AG10803 (cell line): ENCODE measurements around the gene MAPKAP1.

Experiments used
- DNase-seq: peaks from one replicate; pipeline ENCODE4 v3.0.0; 2010; ENCODE audit warnings: low read depth
- H3K4me3 ChIP-seq: 2 replicates; pipeline ENCODE4 v1.5.1; 2011; ENCODE audit warnings: mild to moderate bottlenecking, low read length, control low read depth
- TF ChIP-seq, protein P1 (sequence below): conservative IDR thresholded peaks from 2 replicates; pipeline ENCODE4 v1.5.1; 2011; ENCODE audit warnings: mild to moderate bottlenecking, low read length, control low read depth, inconsistent platforms

Gene MAPKAP1

DNA sequence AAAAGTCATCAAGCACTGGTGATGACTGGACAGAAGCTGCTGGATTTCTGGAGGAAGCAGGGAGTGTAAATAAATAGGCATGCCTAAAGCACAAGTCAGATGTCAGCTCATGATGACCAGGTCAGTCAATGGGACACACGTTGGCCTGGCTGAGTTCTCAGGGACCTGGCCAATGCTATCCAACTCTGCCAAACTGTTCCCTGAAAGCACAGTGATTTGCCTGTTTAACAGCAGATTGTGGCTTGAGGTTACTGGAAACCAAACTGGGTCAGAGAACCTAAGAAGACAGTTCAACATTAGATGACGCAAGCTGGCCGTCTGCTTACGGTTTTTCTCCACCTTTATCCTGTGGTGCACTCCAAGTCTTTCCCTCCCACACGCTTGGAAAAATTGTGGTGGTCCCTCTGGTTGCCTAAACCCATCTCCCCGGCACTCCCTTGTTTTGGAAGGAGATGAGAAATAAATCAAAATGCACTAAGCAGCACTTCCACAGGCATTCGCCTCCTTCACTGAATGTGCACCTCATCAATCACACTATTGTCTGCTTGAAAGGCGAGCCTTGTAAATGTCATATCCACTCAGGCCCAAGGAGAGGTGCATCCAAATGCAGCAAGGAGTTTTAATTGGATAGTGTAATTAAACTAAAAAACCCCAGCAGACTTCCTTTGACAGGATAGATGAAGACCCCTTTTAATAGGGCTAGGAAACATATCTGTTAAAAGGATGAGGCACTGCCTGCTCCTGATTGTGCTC, 245.9 kb downstream of the MAPKAP1 start:
- H3K4me3 ChIP-seq: no peak overlapping the region
- TF ChIP-seq, protein P1, sequence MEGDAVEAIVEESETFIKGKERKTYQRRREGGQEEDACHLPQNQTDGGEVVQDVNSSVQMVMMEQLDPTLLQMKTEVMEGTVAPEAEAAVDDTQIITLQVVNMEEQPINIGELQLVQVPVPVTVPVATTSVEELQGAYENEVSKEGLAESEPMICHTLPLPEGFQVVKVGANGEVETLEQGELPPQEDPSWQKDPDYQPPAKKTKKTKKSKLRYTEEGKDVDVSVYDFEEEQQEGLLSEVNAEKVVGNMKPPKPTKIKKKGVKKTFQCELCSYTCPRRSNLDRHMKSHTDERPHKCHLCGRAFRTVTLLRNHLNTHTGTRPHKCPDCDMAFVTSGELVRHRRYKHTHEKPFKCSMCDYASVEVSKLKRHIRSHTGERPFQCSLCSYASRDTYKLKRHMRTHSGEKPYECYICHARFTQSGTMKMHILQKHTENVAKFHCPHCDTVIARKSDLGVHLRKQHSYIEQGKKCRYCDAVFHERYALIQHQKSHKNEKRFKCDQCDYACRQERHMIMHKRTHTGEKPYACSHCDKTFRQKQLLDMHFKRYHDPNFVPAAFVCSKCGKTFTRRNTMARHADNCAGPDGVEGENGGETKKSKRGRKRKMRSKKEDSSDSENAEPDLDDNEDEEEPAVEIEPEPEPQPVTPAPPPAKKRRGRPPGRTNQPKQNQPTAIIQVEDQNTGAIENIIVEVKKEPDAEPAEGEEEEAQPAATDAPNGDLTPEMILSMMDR: no peak
- DNase-seq: peak; percentile 45

DNA sequence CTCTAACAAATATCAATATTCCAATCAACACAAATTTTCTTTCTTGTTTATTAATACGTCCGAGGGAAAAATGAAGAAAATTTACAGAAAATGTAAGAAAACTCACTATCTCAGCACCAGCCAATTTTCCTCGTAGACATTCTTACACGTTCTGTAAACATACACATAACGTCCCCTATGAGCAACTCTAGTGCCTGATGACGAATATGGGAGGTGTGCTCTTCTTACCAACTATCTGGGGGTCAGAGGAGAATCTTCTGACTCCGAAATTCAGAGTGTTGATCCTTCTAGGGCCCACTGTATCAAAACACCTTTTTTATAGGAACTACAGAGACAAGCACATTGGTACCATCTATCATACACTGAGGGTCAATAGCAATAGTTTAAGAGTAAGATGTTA, 246.7 kb downstream of the MAPKAP1 start:
- TF ChIP-seq, protein P1: no peak
- no peak overlapping the region for H3K4me3 ChIP-seq
- no peak for DNase-seq

DNA sequence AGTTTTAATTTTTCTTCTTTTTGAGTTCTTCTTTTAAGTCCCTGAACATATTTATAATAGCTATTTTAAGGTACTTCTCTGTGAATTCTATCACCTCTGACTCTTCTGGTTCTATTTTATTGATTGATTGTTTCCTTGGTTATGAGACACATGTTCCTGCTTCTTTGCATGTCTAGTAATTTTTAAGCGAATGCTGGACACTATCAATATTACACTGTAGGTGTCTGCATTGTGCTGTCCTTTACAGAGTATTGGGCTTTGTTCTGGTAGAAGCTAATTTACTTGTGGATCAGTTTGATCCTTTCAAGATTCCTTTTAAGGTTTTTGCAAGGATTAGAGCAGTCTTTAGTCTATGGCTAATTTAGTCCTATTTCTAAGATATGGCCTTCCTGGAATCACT, 249.7 kb downstream of the MAPKAP1 start:
- TF ChIP-seq, protein P1: no peak
- no peak for DNase-seq
- H3K4me3 ChIP-seq: no peak overlapping the region

DNA sequence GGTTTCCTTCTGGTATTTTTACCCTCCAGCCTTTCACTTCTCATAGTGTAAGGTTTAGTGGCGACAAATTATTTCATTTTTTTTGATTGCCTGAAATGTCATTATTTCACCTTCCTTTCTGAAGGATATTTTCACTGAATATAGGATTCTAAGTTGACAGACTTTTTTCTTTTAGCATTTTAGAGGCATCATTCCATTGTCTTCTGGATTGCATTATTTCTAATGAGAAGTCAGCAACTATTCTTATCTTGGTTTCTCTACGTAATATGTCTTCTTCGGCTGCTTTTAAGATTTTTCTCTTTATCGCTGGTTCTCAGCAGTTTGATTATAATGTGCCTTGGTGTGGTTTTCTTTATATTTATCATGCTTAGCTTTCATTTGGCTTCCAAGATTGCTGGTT, 251.1 kb downstream of the MAPKAP1 start:
- TF ChIP-seq, protein P1: no peak
- DNase-seq: no peak
- no peak overlapping the region for H3K4me3 ChIP-seq

DNA sequence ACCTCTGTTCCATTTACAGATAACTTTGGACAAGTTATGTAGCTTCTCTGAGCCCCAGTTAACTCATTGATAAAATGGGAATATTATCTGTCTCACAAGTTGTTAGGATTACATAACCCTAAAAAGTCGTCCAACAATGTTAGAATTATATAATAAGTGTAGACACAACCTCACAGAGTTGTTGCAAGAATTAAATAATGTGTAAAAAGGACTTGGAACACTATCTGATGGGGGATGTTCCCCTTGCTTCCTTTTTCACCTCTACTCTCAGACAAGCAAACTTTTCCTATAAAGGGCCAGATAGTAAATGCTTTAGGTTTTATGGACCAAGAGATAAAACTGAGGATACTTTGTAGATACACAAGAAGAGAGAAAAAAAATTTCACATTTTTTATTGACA, 251.9 kb downstream of the MAPKAP1 start:
- H3K4me3 ChIP-seq: no peak overlapping the region
- DNase-seq: no peak
- TF ChIP-seq, protein P1: no peak

DNA sequence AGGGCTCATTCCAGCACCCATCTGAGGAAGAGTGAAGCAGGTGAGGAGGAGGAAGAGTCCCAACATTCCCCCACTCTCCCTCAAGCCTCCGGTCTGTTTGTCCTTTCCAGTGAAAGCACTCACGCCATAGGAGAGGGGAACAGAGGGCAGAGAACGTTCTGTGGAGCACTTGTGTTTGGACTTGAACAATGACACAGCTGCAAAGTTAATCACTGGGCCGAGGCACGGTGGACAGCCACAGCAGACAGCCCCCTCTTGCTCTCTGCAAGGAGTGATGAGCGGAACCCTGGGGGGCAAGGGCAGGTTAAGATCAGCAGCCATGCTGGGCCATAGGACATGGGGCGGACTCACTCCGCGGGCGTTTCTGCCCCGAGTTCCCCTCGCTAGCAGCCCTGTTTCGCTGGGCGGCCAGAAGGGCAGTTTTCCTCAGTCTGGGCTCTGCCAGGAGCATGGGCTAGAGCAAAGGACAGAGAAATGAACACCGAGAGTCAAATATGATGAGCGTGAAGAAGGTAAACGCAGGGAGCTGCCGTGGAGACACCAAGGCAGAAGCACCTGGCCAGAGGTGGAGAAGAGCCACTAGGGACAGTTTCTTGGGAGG, 259.7 kb downstream of the MAPKAP1 start:
- TF ChIP-seq, protein P1: no peak
- no peak overlapping the region for H3K4me3 ChIP-seq
- no peak for DNase-seq

DNA sequence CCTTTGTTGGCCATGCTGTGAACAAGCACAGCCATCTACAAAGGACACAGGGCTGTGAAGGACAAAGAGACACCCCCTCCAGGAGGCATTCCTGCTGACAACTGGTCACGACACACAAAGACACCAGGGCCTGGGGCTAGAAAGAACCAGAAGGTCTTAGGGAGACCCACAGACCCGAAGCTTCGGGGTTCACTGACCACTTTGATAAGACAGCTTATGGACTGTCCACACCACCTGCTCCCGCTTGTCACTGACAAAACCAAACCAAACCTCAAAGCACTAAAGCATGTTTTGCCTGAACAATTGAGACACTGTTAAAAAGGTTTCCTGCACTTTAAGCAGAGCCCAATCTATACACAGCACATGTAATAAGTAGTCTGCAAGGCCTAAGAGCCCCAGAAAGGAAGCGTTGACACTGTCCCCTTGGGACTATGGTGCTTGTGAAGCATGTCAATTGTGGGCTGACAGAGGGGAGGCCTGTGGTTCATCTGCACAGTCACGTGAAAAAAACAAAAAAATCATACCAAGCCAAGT, 260.4 kb downstream of the MAPKAP1 start:
- TF ChIP-seq, protein P1: no peak
- DNase-seq: no peak
- H3K4me3 ChIP-seq: no peak overlapping the region
